GM12892 (cell line): ENCODE measurements around the gene TMEM121B. TPM values are rescaled to one million over a fixed set of nuclear protein-coding genes. Genes with fewer than 3 reads are reported as not detected.

Experiments
- DNase-seq: peaks from one replicate; pipeline ENCODE4 v3.0.0; 2011; ENCODE audit not compliant: insufficient read length
- FAIRE-seq: peaks from 2 replicates; lab custom pipeline; 2011; peaks lifted over from hg19 to GRCh38; lab: Jason Lieb, UNC
- POLR2A ChIP-seq: IDR thresholded peaks from 2 replicates; pipeline ENCODE4 v1.6.1; 2011; ENCODE audit warnings: low read depth, low read length, control low read depth
- POLR2AphosphoS5 ChIP-seq: IDR thresholded peaks from 2 replicates; pipeline ENCODE4 v1.6.1; 2011; ENCODE audit warnings: low read depth, low read length, control low read depth
- TAF1 ChIP-seq: IDR thresholded peaks from 2 replicates; pipeline ENCODE4 v1.6.1; 2011; ENCODE audit warnings: low read depth, mild to moderate bottlenecking, control low read depth, low read length, borderline replicate concordance
- polyA plus RNA-seq: library from polyadenylated mRNA; unstranded; fragments of >200 nt; gene quantifications from one replicate; pipeline ENCODE4 v1.2.1, GENCODE V29; 2012; ENCODE audit warnings: missing spikeins, inconsistent platforms; ENCODE audit not compliant: missing spikeins

TMEM121B gene
- not detected for polyA plus RNA-seq

DNA sequence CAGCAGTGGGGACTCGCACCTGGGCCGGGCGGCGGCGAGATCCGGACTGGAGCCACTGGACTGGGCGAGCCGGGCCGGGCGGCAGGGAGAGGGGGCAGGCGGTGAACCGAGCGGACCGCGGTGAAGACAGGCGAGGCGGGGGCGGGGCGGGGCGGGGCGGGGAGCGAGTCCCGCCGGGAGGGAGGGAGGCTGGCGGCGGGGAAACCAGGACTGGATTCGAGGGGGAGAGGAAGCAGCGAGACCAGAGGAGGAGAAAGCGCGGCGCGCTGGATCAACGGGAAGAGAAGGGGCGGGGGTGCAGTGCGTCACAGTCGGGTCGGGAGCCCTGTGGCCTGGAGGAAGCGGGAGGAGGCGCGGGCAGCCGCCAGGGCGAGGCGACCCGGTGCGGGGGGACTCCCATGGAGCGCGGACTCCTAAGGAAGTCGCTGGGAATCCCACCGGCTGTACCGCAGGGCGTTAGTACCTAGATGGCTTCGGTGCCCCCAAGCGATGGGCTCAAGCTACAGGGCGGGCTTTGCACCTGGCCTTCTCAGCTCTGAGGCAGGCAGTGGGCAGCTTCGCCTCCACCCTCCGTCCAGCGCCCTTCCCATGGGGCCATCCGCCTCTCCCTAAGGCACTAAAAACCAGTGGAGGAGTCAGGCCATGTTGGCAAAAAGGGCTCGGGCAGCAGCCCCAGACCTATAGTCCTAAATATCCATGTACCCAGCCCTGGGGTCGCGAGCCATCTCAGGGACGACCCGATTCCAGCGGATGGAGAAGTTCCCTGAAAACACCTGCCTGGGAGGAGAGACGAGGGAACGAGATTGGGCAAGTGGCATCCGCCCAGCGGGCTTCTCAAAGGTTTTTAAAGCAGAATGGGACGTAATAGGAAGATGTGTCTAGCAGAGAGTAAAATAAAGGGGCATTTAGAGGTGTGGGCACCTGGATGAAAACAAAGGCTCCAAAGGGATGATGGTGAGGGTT lies at the start of gene TMEM121B:
TMEM121B (minus strand) TSS at position 128 of the 963 bp plus-strand sequence. CDS start 233 bp downstream, outside the sequence.
- DNase-seq (no peak), FAIRE-seq (no peak)
- TF ChIP-seq TAF1 (no peak), POLR2AphosphoS5 (no peak), POLR2A (no peak)

- TF ChIP-seq POLR2A (no peak), TAF1 (no peak), POLR2AphosphoS5 (no peak)
- no peak for DNase-seq
- FAIRE-seq: no peak
Measured at GRCh38 chr22:17167486-17167885, 46.3 kb upstream of the TMEM121B start.

GRCh38 chr22:17164392-17165024 lies 43.3 kb upstream of the TMEM121B start:
- TF ChIP-seq TAF1 (no peak), POLR2AphosphoS5 (no peak), POLR2A (no peak)
- no peak for DNase-seq
- FAIRE-seq: no peak

- TF ChIP-seq POLR2AphosphoS5: no peak
- FAIRE-seq (no peak), DNase-seq (no peak)
Measured at GRCh38 chr22:17162731-17163130, 41.6 kb upstream of the TMEM121B start.

GRCh38 chr22:17161991-17162390 lies 40.8 kb upstream of the TMEM121B start:
- FAIRE-seq: no peak
- no peak for TF ChIP-seq TAF1
- no peak for TF ChIP-seq POLR2A
- no peak for TF ChIP-seq POLR2AphosphoS5

GRCh38 chr22:17159504-17159951 lies 38.4 kb upstream of the TMEM121B start:
- no peak for DNase-seq
- TF ChIP-seq TAF1: no peak
- no peak for TF ChIP-seq POLR2AphosphoS5
- no peak for TF ChIP-seq POLR2A
- FAIRE-seq: no peak

More at GRCh38 chr22:17161991-17162390, 40.8 kb upstream of the TMEM121B start:
- DNase-seq: no peak

- peak; percentile 87 for FAIRE-seq
- TF ChIP-seq TAF1 (no peak), POLR2A (peak; percentile 33; the same call in 1 of the 2 replicates)
- DNase-seq: peak; percentile 88
Measured at GRCh38 chr22:17158568-17159503, 37.7 kb upstream of the TMEM121B start, which contains the start of gene HDHD5. Gene HDHD5, minus strand, starts transcription at chr22:17159277. Its CDS starts 26 bp downstream, at chr22:17159251.

GRCh38 chr22:17158176-17158567 lies 37.0 kb upstream of the TMEM121B start:
- DNase-seq: no peak
- no peak for TF ChIP-seq POLR2AphosphoS5
- TF ChIP-seq TAF1: no peak
- no peak for TF ChIP-seq POLR2A
- FAIRE-seq: no peak

GRCh38 chr22:17157714-17158113 lies 36.6 kb upstream of the TMEM121B start:
- no peak for DNase-seq
- no peak for FAIRE-seq
- TF ChIP-seq POLR2A: no peak
- TF ChIP-seq POLR2AphosphoS5: no peak
- TF ChIP-seq TAF1: no peak

GRCh38 chr22:17155941-17156340 lies 34.8 kb upstream of the TMEM121B start:
- FAIRE-seq (no peak), DNase-seq (no peak)
- TF ChIP-seq POLR2AphosphoS5 (no peak), POLR2A (no peak), TAF1 (no peak)
